CD4-positive, alpha-beta T cell (primary cell): ENCODE results near the gene MRPL50. TPM values are rescaled to one million over a fixed set of nuclear protein-coding genes. Genes with fewer than 3 reads are reported as not detected.

Source experiments
- ATAC-seq: fragments of 200-7000 bp; cut with Tn5 transposase; one replicate; pipeline ENCODE4 v1.10.0; 2022; ENCODE audit warnings: mild to moderate bottlenecking; ENCODE audit not compliant: poor library complexity
- CTCF ChIA-PET: fragments of 350-600 bp; sonication (Branson Sonifier 250); formaldehyde crosslinking; loops from one replicate; lab custom pipeline; 2021; ENCODE audit warnings: antibody characterized with exemption, inconsistent platforms; lab: Charles Lee
- POLR2A ChIA-PET: fragments of 350-600 bp; sonication (Branson Sonifier 250); formaldehyde crosslinking; loops from one replicate; lab custom pipeline; 2021; ENCODE audit warnings: antibody characterized with exemption, inconsistent platforms; lab: Charles Lee
- DNase-seq, 14 experiments: peaks; one replicate each; pipeline ENCODE4 v3.0.0-alpha.2; 2013 to 2020; ENCODE audit warnings: mixed read lengths in 2 of 14
- H3K27ac ChIP-seq, 2 donors: one replicate each; pipeline versions ENCODE4 v1.5.1 to v1.7.0; 2013; ENCODE audit warnings: low read length in 2 of 2, low read depth in 1 of 2, mild to moderate bottlenecking in 1 of 2
- H3K27me3 ChIP-seq, 2 experiments: 1 replicate in 1 of 2; 2 replicates in 1 of 2; pipeline versions ENCODE4 v1.6.1 to v1.7.0; 2013; ENCODE audit warnings: low read length in 2 of 2, control low read depth in 1 of 2, mild to moderate bottlenecking in 1 of 2, moderate library complexity in 1 of 2; ENCODE audit not compliant: insufficient read depth in 2 of 2, control insufficient read depth in 1 of 2
- H3K36me3 ChIP-seq: one replicate; pipeline ENCODE4 v1.6.1; 2013; ENCODE audit warnings: low read length, control low read depth; ENCODE audit not compliant: insufficient read depth
- H3K4me1 ChIP-seq: one replicate; pipeline ENCODE4 v1.6.1; 2013; ENCODE audit warnings: low read length, control low read depth; ENCODE audit not compliant: insufficient read depth
- H3K4me3 ChIP-seq: one replicate; pipeline ENCODE4 v1.5.1; 2013; ENCODE audit warnings: mild to moderate bottlenecking, low read length, moderate library complexity
- H3K9me3 ChIP-seq, 2 experiments: 1 replicate in 1 of 2; 2 replicates in 1 of 2; pipeline versions ENCODE4 v1.6.1 to v1.7.0; 2013; ENCODE audit warnings: low read length in 2 of 2, mild to moderate bottlenecking in 2 of 2, control low read depth in 1 of 2, moderate library complexity in 1 of 2; ENCODE audit not compliant: control insufficient read depth in 1 of 2, insufficient read depth in 1 of 2
- H3K27ac Mint-ChIP-seq: one replicate; pipeline ENCODE4 v1.8.0; 2020; ENCODE audit warnings: mixed read lengths
- H3K27me3 Mint-ChIP-seq: one replicate; pipeline ENCODE4 v1.8.0; 2021; ENCODE audit warnings: mixed read lengths
- H3K36me3 Mint-ChIP-seq: one replicate; pipeline ENCODE4 v1.8.0; 2021; ENCODE audit warnings: low read depth, mixed read lengths
- H3K4me1 Mint-ChIP-seq: one replicate; pipeline ENCODE4 v1.8.0; 2021; ENCODE audit warnings: low read depth, mixed read lengths
- H3K4me3 Mint-ChIP-seq: one replicate; pipeline ENCODE4 v1.8.0; 2020; ENCODE audit warnings: mild to moderate bottlenecking, mixed read lengths
- H3K9me3 Mint-ChIP-seq: one replicate; pipeline ENCODE4 v1.8.0; 2020; ENCODE audit warnings: mixed read lengths
- CTCF ChIP-seq: fragments of 200-600 bp; IDR thresholded peaks from one replicate; pipeline ENCODE4 v1.8.0; 2022; ENCODE audit warnings: antibody characterized with exemption, mild to moderate bottlenecking
- intact Hi-C, 2 experiments: fragments of 100-400 bp; cut with DNase I in 1 of 2; cut with micrococcal nuclease in 1 of 2; formaldehyde crosslinking; loops; one replicate each; pipeline versions ENCODE4 v1.15.1 to v1.9.0; 2023 to 2025; cut with DNase I, micrococcal nuclease
- total RNA-seq, 174 experiments: library from RNA in 2 of 174; stranded (reverse) in 2 of 174; gene quantifications; one replicate each; pipeline ENCODE4 v1.2.3 and lab custom pipeline; 2021 to 2026

Gene MRPL50
- total RNA-seq, 2 experiments from 2014 or later: 5.9 to 6.1 TPM

DNA sequence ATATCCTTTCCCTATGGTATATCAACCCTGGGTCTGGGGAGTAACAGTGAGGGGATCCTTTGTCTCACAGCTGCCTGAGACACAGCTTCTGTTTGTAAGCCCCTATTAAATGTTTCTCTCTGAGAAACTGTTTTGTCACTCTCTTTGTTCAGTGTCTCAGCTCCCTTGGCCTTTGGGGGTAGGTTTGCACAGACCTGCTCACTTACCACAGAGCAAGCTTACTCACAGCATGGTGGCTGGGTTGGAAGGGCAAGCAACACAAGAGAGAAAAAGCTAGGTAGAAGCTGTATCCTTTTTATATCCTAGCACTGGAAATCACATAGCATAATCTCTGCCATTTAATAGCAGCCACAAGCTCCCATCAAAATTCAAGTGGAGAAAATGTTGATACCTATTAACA, 18.1 kb downstream of the MRPL50 start:
- no peaks in the 10 kb centered on the region for H3K9me3 Mint-ChIP-seq
- no peaks in the 10 kb centered on the region for H3K4me1 ChIP-seq
- no peaks in the 10 kb centered on the region for H3K36me3 ChIP-seq
- H3K27ac Mint-ChIP-seq: no peak overlapping the region
- H3K27me3 ChIP-seq: peaks cover 0 to 5% of the 10 kb centered on the region in 2 experiments
- intact Hi-C loops: no loop called here
- H3K36me3 Mint-ChIP-seq: peaks cover 5% of the 10 kb centered on the region
- ChIA-PET POLR2A (interaction anchor here (0.9 kb wide), 1 partner anchor 8 kb away, joined by 3 read pairs; no protein-coding TSS in a partner anchor), CTCF (no interaction called here)
- no peak overlapping the region for H3K4me3 ChIP-seq
- H3K4me3 Mint-ChIP-seq: no peak overlapping the region
- ATAC-seq (no peak), DNase-seq (no peak)
- H3K9me3 ChIP-seq: peaks cover 11 to 13% of the 10 kb centered on the region in 2 experiments
- H3K27ac ChIP-seq: no peak overlapping the region
- TF ChIP-seq CTCF: no peak
- no peaks in the 10 kb centered on the region for H3K4me1 Mint-ChIP-seq
- H3K27me3 Mint-ChIP-seq: peaks cover 20% of the 10 kb centered on the region

DNA sequence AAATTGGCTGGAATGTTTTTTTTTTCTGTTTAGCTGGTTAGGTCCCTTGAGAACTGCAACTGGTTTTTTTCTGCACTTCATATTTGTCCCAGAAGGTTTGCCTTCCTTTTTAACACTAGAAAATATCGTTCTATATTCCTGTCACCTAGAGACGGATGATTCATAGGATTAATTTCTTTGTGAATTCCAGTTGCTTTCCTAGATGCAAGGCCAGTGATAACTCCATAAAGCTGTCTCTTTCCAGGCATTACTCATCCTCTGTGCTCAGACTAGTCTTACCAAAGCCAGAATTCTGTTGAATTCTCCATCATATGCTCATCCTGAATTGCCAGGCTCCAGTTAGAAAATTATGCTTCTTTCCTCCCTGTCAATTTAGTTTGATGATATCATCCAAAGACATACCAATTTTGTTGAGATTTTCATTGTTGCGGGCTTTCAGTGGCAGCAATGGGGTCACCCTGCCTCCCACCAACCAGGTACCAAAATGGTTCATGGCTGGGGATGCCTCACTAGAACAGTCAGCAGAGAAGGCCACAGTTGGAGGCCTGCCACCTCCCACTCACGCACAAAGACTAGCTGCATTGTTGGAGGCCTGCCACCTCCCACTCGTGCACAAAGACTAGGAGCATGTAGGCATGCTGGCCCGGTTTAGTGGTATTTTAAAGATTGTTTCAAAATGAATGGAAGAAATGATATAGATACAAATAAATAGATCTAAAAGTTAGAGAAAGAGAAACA, 22.1 kb downstream of the MRPL50 start:
- peaks cover 51% of the 10 kb centered on the region for H3K27me3 Mint-ChIP-seq
- Histone ChIP-seq H3K4me1 (no peaks in the 10 kb centered on the region), H3K9me3 (peaks cover 0 to 7% of the 10 kb centered on the region in 2 experiments), H3K4me3 (no peak overlapping the region), H3K27ac (no peak overlapping the region), H3K27me3 (peaks cover 0 to 5% of the 10 kb centered on the region in 2 experiments), H3K36me3 (no peaks in the 10 kb centered on the region)
- no peaks in the 10 kb centered on the region for H3K4me1 Mint-ChIP-seq
- ATAC-seq (no peak), DNase-seq (no peak)
- H3K36me3 Mint-ChIP-seq: no peaks in the 10 kb centered on the region
- ChIA-PET CTCF (no interaction called here), POLR2A (no interaction called here)
- H3K9me3 Mint-ChIP-seq: peaks cover 2% of the 10 kb centered on the region
- H3K4me3 Mint-ChIP-seq: no peak overlapping the region
- intact Hi-C loops: no loop called here
- no peak for TF ChIP-seq CTCF
- no peak overlapping the region for H3K27ac Mint-ChIP-seq

DNA sequence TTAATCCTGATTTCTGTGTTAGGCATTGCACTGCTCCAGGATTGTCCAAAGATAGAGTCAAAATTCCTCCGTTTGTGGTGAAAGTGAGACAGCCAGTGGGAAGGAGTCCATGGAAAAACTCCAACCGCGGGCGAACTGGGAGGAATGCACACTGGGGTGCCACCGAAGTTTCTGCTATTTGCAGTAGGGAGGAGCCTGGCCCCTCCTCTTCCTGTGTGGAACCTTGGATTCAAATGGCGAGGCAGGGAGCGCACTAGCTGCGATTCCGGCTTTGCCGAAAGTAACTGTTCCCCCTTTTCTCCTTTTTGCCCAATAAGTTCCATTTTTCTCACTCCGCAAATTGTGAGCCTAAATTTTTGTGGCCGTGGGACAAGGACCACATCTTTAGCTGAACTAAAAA, 22.9 kb downstream of the MRPL50 start:
- CTCF ChIA-PET: no interaction called here
- POLR2A ChIA-PET: no interaction called here

More for the DNA sequence above, 22.9 kb downstream of the MRPL50 start:
- DNase-seq: no peak
- Mint-ChIP-seq H3K27ac (no peak overlapping the region), H3K36me3 (no peaks in the 10 kb centered on the region), H3K4me1 (no peaks in the 10 kb centered on the region), H3K27me3 (peaks cover 55% of the 10 kb centered on the region), H3K4me3 (no peak overlapping the region), H3K9me3 (peaks cover 2% of the 10 kb centered on the region)
- TF ChIP-seq CTCF: no peak
- H3K9me3 ChIP-seq: peaks cover 0 to 7% of the 10 kb centered on the region in 2 experiments
- intact Hi-C loops: no loop called here
- H3K36me3 ChIP-seq: no peaks in the 10 kb centered on the region
- ATAC-seq: no peak
- H3K27ac ChIP-seq: no peak overlapping the region
- no peaks in the 10 kb centered on the region for H3K4me1 ChIP-seq
- H3K4me3 ChIP-seq: no peak overlapping the region
- H3K27me3 ChIP-seq: peaks cover 0 to 5% of the 10 kb centered on the region in 2 experiments
